Measurements from ENCODE around the gene PCDHGA1.
"Not testable (repeated sequence)": the region's sequence is repeated elsewhere in the genome, so short reads cannot be mapped to it uniquely, and the experiment has no call there.

Gene PCDHGA1

GRCh38 chr5:141349917-141350619, 19.8 kb downstream of the PCDHGA1 start, which contains the start of gene PCDHGB1:
PCDHGB1 (plus strand) TSS chr5:141350099; CDS start chr5:141350261, 162 bp downstream.
- peak; percentile 18 for DNase-seq

GRCh38 chr5:141351591-141351990, 21.3 kb downstream of the PCDHGA1 start:
- DNase-seq, result no peak

- no peak for DNase-seq
Measured at GRCh38 chr5:141354900-141355469, 24.7 kb downstream of the PCDHGA1 start, which contains the start of gene PCDHGA4. PCDHGA4 (plus strand) TSS chr5:141355021; CDS start chr5:141355108, 87 bp downstream.

- DNase-seq, result no peak
Measured at GRCh38 chr5:141355641-141356040, 25.3 kb downstream of the PCDHGA1 start.

- no peak for DNase-seq
Measured at GRCh38 chr5:141356133-141356532, 25.8 kb downstream of the PCDHGA1 start.

GRCh38 chr5:141356950-141357349, 26.6 kb downstream of the PCDHGA1 start:
- no peak for DNase-seq

GRCh38 chr5:141359790-141360426, 29.6 kb downstream of the PCDHGA1 start, which contains the start of gene PCDHGB2:
PCDHGB2 (plus strand) TSS chr5:141359994; CDS start chr5:141360136, 142 bp downstream.
- no peak for DNase-seq

- DNase-seq, result no peak
Measured at GRCh38 chr5:141360685-141361084, 30.4 kb downstream of the PCDHGA1 start.

GRCh38 chr5:141362719-141363118, 32.4 kb downstream of the PCDHGA1 start:
- no peak for DNase-seq

- no peak for DNase-seq
Measured at GRCh38 chr5:141363952-141364660, 33.8 kb downstream of the PCDHGA1 start, which contains the start of gene PCDHGA5. PCDHGA5 (plus strand) TSS chr5:141364162; CDS start chr5:141364331, 169 bp downstream.

GRCh38 chr5:141366016-141366896, 35.9 kb downstream of the PCDHGA1 start:
- no peak for DNase-seq

- DNase-seq, result no peak
Measured at GRCh38 chr5:141369994-141370848, 39.9 kb downstream of the PCDHGA1 start, which contains the start of gene PCDHGB3. PCDHGB3 (plus strand) TSS chr5:141370242; CDS start chr5:141370395, 153 bp downstream.

- no peak for DNase-seq
Measured at GRCh38 chr5:141371572-141372475, 41.5 kb downstream of the PCDHGA1 start.

- DNase-seq, result no peak
Measured at GRCh38 chr5:141373673-141374317, 43.5 kb downstream of the PCDHGA1 start, which contains the start of gene PCDHGA6. PCDHGA6 (plus strand) TSS chr5:141373891; CDS start chr5:141374084, 193 bp downstream.

- DNase-seq, result no peak
Measured at GRCh38 chr5:141374627-141375026, 44.3 kb downstream of the PCDHGA1 start.

GRCh38 chr5:141375444-141376155, 45.3 kb downstream of the PCDHGA1 start:
- DNase-seq, result not testable (repeated sequence)

- DNase-seq, result no peak
Measured at GRCh38 chr5:141382469-141383294, 52.4 kb downstream of the PCDHGA1 start, which contains the start of gene PCDHGA7. PCDHGA7 (plus strand) TSS chr5:141382742; CDS start chr5:141382900, 158 bp downstream.
